A673 (cell line): Measurements from ENCODE around the gene POU3F1.

Source experiments
- EZH2 ChIP-seq: fragments of 200-600 bp; sonication (generic); IDR thresholded peaks from 2 replicates; pipeline ENCODE4 v1.6.1; 2017; ENCODE audit warnings: borderline replicate concordance, low read depth, mild to moderate bottlenecking, mixed read lengths, antibody characterized with exemption, low read length; ENCODE audit not compliant: poor library complexity, severe bottlenecking
- TF ChIP-seq, protein P1 (sequence below): fragments of 300-800, 200-600 bp; sonication (generic); conservative IDR thresholded peaks from 2 replicates; pipeline ENCODE4 v1.5.1; 2017; ENCODE audit warnings: low read depth, mild to moderate bottlenecking, antibody characterized with exemption, low read length, moderate library complexity, mixed read lengths

DNA sequence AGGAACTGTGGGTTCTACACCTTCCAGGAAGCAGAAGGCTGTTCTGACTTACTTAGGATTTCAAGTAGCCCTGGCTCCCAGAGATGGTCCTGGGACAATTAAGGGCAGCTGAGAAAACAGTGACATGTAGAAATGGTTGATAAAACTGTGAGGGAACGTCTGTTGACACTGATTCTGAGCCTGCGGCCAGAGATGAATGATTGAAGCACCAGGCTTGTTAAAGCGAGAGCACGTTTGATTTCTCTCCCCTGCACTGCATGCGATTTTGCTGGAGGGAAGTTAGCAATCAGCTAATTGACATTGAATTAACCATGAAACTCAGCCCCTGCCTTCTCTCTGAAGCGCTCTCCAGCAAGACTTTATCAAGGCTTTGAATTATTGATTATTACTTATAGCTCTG, 29.9 kb upstream of the POU3F1 start:
- TF ChIP-seq, protein P1, sequence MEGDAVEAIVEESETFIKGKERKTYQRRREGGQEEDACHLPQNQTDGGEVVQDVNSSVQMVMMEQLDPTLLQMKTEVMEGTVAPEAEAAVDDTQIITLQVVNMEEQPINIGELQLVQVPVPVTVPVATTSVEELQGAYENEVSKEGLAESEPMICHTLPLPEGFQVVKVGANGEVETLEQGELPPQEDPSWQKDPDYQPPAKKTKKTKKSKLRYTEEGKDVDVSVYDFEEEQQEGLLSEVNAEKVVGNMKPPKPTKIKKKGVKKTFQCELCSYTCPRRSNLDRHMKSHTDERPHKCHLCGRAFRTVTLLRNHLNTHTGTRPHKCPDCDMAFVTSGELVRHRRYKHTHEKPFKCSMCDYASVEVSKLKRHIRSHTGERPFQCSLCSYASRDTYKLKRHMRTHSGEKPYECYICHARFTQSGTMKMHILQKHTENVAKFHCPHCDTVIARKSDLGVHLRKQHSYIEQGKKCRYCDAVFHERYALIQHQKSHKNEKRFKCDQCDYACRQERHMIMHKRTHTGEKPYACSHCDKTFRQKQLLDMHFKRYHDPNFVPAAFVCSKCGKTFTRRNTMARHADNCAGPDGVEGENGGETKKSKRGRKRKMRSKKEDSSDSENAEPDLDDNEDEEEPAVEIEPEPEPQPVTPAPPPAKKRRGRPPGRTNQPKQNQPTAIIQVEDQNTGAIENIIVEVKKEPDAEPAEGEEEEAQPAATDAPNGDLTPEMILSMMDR: no peak
- TF ChIP-seq EZH2: no peak
